HepG2 (cell line): Measurements from ENCODE around the gene ASAP2. TPM values are rescaled to one million over a fixed set of nuclear protein-coding genes. Genes with fewer than 3 reads are reported as not detected.

Experiments
- ARNT ChIP-seq: fragments of 450-650 bp; IDR thresholded peaks from 2 replicates; pipeline ENCODE4 v1.6.1; 2017
- ATF1 ChIP-seq: IDR thresholded peaks from 2 replicates; pipeline ENCODE4 v1.6.1; 2016; ENCODE audit warnings: mild to moderate bottlenecking, control low read depth
- CBX5 ChIP-seq: sonication (generic); formaldehyde crosslinking; IDR thresholded peaks from 2 replicates; pipeline ENCODE4 v1.4.0; 2020; ENCODE audit warnings: missing genetic modification reagents, borderline replicate concordance
- CSRNP1 ChIP-seq: sonication (generic); formaldehyde crosslinking; IDR thresholded peaks from 2 replicates; pipeline ENCODE4 v1.8.1; 2023; ENCODE audit warnings: mild to moderate bottlenecking, missing genetic modification reagents
- KDM2A ChIP-seq: sonication (generic); formaldehyde crosslinking; IDR thresholded peaks from 2 replicates; pipeline ENCODE4 v1.4.0; 2020; ENCODE audit warnings: low read depth, missing genetic modification reagents, borderline replicate concordance
- MEF2D ChIP-seq: sonication (generic); formaldehyde crosslinking; IDR thresholded peaks from 2 replicates; pipeline ENCODE4 v1.5.1; 2020; ENCODE audit warnings: mild to moderate bottlenecking, missing genetic modification reagents
- MYNN ChIP-seq: sonication (generic); formaldehyde crosslinking; IDR thresholded peaks from 2 replicates; pipeline ENCODE4 v1.4.0; 2020; ENCODE audit warnings: mild to moderate bottlenecking, low read depth, missing genetic modification reagents
- RFXANK ChIP-seq: IDR thresholded peaks from 2 replicates; pipeline ENCODE4 v1.6.1; 2016
- TRIM22 ChIP-seq: fragments of 450-650 bp; IDR thresholded peaks from 2 replicates; pipeline ENCODE4 v1.6.1; 2017
- USF2 ChIP-seq, 2 experiments: sonication (generic) in 1 of 2; formaldehyde crosslinking in 1 of 2; IDR thresholded peaks; 2 replicates each; pipeline versions ENCODE4 v1.5.1 to v1.6.1; 2011 to 2020; ENCODE audit warnings: borderline replicate concordance in 1 of 2, low read depth in 1 of 2, low read length in 1 of 2, mild to moderate bottlenecking in 1 of 2, missing genetic modification reagents in 1 of 2, moderate library complexity in 1 of 2
- ZNF318 ChIP-seq: sonication (generic); formaldehyde crosslinking; IDR thresholded peaks from 2 replicates; pipeline ENCODE4 v1.4.0; 2020; ENCODE audit warnings: mild to moderate bottlenecking, missing genetic modification reagents
- ZNF616 ChIP-seq: sonication (generic); formaldehyde crosslinking; IDR thresholded peaks from 2 replicates; pipeline ENCODE4 v1.5.0; 2020; ENCODE audit warnings: low read depth, mild to moderate bottlenecking, missing genetic modification reagents
- ZNF788 ChIP-seq: sonication (generic); formaldehyde crosslinking; IDR thresholded peaks from 2 replicates; pipeline ENCODE4 v1.5.0; 2020; ENCODE audit warnings: mild to moderate bottlenecking, missing genetic modification reagents, borderline replicate concordance
- ZSCAN31 ChIP-seq: sonication (generic); formaldehyde crosslinking; IDR thresholded peaks from 2 replicates; pipeline ENCODE4 v1.5.0; 2020; ENCODE audit warnings: low read depth, mild to moderate bottlenecking, missing genetic modification reagents
- polyA plus RNA-seq, 8 experiments: library from polyadenylated mRNA; depleted of rRNA in 3 of 8; stranded (reverse) in 7 of 8; unstranded in 1 of 8; fragments of >200 nt; fragmentation: Illumina TruSeq in 4 of 8; extraction: Trizol in 4 of 8; gene quantifications; 2 replicates each; pipeline versions ENCODE4 v1.2.1 to v1.2.3, GENCODE V29; 2011 to 2016; ENCODE audit warnings: low read depth in 4 of 8, missing spikeins in 1 of 8, mixed read lengths in 1 of 8; ENCODE audit not compliant: insufficient read depth in 1 of 8
- total RNA-seq, 5 experiments: library from RNA; depleted of rRNA; stranded (reverse); fragments of >200 nt; fragmentation: Illumina TruSeq; extraction: Trizol; gene quantifications; 2 replicates each; pipeline ENCODE4 v1.2.3, GENCODE V29; 2016; ENCODE audit warnings: low read depth in 1 of 5

Gene ASAP2
- total and polyA plus RNA-seq, 2 of the 13 experiments (the other 11 are each of a cell fraction or from before 2014, with no cell fraction given) = 7.3 to 22.3 TPM

GRCh38 chr2:9336576-9337314, 130.1 kb downstream of the ASAP2 start (continued):
- TF ChIP-seq ZNF318 (0 out of 2 replicates have a peak, but pooled peaks have one; percentile 44), MEF2D (CRISPR knock-in tag) (peak; percentile 83), USF2 (IDR thresholded peaks at IDR 0.05; ENCODE audit: low read depth, low read length) (no peak), USF2 (CRISPR knock-in tag; IDR thresholded peaks at IDR 0.05; ENCODE audit: borderline replicate concordance) (no peak), CBX5 (CRISPR knock-in tag) (peak; percentile 62; the same call in 1 of the 2 replicates), CSRNP1 (peak; percentile 71), ATF1 (CRISPR knock-in tag) (no peak; the same call in 1 of the 2 replicates), RFXANK (CRISPR knock-in tag) (no peak), MYNN (CRISPR knock-in tag) (0 out of 2 replicates have a peak, but pooled peaks have one; percentile 72), TRIM22 (no peak), ARNT (no peak), ZSCAN31 (CRISPR knock-in tag) (no peak; the same call in 1 of the 2 replicates), KDM2A (peak; percentile 58; the same call in 1 of the 2 replicates), ZNF788 (CRISPR knock-in tag) (no peak), ZNF616 (CRISPR knock-in tag) (0 out of 2 replicates have a peak, but pooled peaks have one; percentile 55)
